Measurements from ENCODE around the gene TTC34.
"Not testable (repeated sequence)": the region's sequence is repeated elsewhere in the genome, so short reads cannot be mapped to it uniquely, and the experiment has no call there.

TTC34 gene

DNA sequence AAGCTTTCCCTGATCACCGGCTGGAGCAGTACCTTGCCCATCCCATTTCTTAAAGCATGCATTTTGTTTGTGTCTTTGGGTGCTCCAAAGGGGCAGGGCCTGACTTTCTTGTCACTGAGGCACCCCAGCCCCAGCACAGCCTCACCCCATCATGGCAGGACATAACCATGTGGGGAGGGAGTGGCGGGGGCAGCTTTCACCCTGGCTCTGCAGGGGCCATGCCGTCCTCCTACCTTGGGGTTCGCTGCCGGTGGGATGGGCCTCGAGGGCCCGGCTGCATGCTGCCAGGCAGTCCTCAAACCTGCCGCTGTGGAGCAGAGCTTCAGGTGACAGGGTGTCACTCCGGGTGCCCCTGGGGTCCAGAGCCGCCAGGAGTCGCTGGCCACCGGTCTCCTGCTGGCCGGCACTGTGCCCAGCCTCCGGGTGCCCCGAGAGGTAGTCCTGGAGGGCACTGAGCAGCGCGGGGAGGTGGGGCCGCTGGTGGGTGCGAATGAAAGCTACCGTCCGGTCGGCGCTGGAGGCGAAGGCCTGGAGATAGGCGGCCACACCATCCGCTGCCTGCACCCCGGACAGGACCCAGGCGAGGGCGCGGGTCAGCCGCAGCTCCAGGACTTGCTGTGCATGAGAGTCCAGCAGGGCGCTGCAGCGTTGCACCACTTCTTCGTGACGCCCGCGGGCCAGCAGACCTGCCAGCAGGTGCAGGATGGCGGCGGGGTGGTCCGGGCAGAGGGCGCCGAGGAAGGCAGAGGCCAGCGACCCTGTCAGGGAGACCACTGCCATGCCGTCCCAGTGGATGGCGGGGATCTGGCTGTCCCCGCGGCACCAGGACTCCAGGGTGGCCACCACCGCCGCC is 1.5 kb downstream of the TTC34 start:
- no peak for DNase-seq (ENCODE audit: low read depth in 2 of 2, low spot score in 1 of 2)

DNA sequence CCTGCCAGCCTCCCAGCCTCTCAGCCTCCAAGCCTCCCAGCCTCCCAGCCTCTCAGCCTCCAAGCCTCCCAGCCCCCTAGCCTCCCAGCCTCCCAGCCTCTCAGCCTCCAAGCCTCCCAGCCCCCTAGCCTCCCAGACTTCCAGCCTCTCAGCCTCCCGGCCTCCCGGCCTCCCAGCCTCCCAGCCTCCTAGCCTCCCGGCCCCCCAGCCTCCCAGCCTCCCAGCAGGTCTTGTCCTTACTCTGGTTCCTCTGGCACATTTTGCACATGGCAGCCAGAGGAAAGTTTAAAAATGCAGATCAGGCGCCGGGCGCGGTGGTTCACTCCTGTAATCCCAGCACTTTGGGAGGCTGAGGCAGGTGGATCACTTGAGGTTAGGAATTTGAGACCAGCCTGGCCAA is 2.5 kb downstream of the TTC34 start:
- not testable (repeated sequence) for DNase-seq (ENCODE audit: low read depth in 2 of 2, low spot score in 1 of 2)

DNA sequence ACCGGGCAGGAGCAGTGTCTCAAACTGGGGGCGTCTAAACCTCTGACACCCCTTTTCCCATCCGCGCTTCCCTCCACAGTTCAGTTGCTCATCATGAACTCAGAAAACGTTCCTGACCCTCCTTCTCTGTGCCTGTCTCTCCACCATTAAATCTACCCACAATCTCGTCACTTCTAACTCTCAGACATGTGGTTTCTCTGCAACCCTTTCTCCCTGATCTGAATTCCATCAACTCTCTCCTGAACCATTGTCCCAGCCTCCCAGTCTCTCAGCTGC is 3.8 kb downstream of the TTC34 start:
- DNase-seq (ENCODE audit: low read depth in 2 of 2, low spot score in 1 of 2) = no peak

DNA sequence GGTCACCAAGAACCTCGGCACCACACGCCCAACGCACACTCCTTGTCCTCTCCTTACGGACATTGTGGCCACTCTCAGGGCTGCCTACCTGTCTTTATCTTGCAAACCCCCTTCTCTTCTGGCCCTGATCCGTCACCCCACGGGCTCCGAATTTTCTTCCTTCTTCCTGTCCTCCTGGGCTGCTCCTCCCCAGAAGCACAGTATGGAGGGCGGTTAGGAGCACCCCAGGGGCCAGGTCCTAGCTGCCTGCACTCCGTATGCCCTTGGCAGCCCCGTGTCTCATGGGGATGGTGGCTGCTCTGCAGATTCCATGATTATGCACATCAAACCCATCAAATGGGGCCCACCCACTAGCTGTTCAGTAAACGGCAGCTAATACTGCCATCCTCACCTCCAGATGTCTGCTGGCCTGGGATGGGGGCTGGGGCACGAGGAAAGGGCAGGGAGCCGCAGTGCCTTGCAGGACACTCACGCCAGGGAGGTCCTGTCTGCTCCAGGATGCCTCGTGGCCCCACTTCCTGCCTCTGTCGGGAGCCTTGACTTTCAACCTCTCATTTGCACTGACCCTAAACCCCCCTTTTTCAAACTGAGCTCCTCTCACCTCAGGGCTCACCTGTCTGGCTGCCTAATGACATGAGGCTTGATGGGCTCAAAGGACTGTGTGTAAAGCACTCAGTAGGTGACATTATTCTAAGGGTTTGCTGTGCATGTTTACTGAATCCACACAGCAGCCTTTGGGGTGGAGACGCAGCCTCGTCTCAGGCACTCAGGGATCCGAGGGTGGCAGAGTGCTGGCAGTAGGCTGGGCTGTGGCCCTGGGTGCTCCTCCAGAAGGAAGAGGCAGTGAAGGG is 4.4 kb downstream of the TTC34 start:
- DNase-seq (ENCODE audit: low read depth in 2 of 2, low spot score in 1 of 2) = no peak

DNA sequence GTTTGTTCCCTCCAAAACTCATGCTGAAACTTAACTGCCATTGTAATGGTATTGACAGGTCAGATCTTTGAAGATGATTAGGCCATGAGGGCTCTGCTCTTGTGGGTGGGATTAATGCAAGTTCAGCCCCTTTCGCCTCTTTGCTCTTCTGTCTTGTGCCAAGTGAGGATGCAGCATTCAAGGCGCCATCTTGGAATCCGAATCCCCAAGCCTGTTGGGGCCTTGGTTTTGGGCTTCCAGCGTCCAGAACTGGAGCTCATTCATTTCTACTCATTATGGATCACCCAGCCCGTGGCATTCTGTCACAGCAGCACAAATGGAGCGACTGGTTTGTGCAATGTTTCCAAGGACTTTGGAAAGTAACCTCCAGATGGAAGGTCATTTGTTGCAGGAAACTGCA is 5.6 kb downstream of the TTC34 start:
- no peak for DNase-seq (ENCODE audit: low read depth in 2 of 2, low spot score in 1 of 2)

DNA sequence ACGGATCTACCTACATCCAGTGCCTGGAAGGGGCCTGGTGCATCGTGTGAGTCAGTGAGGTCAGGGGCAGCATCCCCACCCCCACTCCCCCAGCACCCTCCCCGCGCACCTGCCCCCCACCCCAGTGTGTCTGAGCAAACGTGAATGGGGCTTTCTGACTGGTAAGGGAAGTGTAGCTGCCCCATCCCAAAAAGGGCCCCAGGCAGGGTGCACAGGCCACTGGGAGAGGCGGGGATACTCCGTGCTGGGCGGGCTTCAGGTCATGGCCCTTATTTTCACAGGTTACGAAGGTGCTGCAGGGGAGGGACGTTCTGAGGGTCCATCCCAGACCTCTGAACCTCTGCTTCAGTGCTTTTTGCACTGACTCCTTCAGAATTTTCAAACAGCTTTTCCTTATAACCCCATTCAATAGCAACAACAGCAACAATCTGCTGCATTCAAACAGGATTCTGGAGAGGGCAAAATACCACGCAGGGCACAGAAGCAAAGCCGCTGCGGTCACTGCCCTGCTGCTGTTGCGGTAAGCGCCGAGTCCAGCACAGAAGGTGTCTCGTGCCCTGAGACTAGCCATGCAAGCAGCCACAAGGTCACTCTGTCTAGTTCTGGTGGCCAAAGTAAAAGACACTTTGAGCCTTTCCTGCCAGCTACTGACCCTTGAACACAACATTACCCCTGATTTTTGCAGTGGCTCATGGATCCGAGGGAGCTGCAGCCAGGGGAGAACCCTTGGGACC is 10.3 kb downstream of the TTC34 start:
- no peak for DNase-seq (ENCODE audit: low read depth in 2 of 2, low spot score in 1 of 2)

DNA sequence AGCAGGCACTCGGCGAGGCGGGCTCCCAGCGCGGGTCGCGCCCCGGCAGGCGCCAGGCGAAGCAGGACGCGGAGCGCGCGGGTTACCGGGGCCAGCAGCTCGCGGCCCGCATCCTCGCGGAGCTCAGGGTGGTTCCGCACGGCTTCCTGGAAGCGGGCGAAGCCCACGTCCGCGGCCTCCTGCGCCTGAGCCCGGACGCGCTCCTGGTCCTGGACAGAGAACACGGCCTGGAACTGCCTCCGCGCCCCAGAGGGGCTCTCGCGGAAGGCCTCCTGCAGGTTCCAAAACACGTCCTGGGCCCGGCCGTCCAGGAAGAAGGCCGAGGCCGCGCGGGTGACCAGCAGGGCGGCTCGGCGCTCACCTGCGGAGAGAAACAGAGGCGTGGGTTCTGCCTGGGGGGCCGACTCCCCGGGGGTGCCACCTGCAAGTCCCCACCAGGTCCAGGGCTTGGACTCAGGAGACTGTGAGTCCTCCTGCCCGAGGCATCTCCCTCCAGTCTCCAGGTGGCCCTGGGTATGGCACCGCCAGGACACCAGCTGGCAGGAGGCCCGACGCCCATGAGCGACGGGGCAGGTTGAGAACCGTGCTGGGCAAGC is 11.4 kb downstream of the TTC34 start:
- DNase-seq (ENCODE audit: low read depth in 2 of 2, low spot score in 1 of 2) = no peak

DNA sequence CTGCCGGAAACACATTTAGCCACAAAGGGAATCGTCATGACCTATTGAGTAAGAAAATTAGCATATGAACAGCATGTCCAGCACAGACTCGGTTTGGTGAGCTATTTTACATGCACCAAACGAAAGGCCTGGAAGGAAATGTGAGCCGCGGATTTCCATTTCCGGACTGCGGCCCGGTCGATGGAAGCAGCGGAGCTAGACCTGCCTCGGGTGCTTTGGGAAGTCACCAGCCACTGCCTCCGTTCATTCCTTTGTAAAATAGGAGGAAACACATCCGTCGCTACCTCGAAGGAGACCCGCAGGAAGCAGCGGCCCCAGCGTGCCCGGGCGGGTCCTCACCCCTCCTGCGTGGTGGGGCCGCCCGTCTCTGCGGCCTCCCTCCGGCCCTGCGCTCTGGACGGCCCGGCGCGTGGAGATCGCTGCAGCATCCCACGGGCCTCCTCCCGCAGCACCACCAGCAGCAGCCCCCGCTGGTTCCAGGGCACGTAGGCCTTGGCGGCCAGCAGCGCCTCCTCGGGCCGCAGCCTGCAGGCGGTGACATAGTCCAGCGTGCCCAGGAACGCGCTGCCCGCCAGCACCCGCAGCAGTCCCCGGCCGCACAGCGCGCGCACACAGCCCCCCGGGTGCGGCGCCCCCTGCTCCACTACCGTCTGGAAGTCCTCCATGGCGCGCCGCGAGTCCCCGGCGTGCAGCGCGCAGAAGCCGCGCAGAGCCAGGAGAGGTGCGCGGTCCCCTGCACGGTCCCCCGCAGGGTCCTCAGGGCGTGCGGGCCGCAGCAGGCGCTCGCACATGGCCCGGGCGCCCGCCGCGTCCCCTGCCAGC is 12.1 kb downstream of the TTC34 start:
- no peak for DNase-seq (ENCODE audit: low read depth in 2 of 2, low spot score in 1 of 2)

DNA sequence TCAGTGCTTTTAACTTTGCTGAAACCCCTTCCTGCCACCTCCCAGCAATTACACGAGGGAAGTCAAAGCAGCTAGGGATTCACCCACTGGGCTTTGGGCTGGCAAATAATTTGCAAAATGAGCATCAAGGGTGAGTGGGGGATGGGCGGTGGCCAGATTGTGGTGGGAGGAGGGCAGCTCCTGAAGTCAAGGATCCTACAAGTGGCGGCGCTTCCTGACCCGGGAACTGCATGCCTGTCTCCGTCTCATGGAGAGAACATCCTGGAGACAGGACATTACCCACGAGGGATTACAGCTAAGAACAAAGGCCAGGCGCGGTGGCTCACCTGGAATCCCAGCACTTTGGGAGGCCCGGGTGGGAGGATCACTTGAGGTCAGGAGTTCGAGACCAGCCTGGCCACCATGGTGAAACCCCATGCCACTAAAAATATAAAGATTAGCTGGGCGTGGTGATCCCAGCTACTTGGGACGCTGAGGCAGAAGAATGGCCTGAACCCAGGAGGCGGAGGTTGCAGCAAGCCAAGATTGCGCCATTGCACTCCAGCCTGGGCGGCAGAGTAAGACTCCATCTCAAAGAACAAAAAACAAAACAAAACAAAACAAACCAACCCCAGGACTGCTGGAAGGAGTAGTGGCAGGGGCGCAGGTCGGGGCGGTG is 12.9 kb downstream of the TTC34 start:
- no peak for DNase-seq (ENCODE audit: low read depth in 2 of 2, low spot score in 1 of 2)

DNA sequence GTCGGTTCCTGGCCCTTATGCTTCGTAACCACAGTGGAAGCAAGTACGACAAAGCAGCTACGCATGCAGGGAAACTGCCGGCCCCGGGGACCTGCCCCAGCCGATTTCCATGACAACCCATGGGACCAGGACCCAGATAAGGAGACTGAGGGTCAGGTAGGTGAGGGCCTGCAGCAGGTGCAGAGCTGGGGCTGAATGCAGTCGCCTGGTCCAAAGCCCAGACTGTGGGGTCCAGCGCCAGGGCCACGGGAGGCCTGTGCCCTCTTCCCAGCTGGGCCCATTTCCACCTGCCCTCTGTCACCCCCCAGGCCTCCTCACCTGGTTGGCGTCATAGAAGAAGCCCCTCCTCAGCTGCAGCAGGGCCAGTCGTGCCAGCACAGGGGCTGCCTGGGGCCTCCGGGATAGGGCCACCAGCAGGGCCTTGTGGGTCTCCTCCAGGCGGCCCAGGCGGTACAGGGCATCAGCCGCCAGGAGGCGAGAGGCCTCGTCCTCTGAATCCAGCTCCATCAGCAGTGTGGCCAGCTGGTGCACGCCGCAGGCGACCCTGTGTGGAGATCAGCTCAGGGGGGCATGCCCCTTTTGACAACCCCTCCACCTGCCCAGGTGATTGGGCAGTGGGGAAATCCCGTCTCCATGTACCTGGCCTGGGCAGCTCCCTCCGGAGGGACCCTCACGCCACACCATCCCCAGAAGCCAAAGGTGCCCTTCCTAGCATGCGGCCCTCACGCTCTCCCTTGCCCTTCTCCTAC is 14.2 kb downstream of the TTC34 start:
- DNase-seq (ENCODE audit: low read depth in 2 of 2, low spot score in 1 of 2) = no peak

DNA sequence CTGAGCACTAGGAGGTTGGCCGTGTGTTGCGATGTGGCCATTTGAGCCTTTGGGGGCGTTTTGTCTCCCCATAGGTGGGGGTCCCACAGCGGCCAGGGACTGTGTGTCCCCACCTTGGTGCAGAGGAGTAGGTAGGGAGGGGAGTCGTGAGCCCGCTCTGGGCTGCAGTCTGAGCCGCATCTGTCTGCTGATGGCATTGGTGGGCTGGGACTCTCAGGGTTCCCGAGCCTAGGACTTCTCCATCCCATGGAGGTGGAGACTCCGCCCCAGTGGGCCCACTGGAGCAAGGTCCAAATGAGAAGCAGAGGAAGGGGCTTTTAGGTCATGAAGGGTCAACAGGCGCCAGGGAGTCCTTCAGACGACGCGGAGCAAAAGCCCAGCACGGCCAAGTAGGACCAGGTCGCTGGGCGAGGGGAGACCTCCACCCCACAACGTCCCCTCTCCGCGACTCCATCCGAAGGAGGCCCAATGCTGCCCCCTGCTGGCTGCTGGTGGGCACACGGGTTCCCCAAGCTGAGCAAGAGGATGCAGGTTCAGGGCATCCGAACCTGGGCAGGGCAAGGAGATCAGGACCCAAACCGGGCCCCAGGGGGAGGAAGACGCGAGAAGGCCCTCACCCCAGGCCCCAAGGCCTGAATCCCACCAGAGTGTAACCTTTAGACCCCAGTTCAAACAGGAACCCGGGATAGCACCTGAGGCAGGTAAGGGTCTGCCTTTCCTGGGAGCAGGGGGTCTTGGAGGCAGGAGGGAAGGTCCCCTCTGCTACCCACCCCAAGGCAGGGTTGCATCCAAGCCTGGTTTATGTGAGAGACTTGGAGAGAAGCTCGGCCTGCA is 14.9 kb downstream of the TTC34 start:
- DNase-seq (ENCODE audit: low read depth in 2 of 2, low spot score in 1 of 2) = peak; percentile 33 to 63

DNA sequence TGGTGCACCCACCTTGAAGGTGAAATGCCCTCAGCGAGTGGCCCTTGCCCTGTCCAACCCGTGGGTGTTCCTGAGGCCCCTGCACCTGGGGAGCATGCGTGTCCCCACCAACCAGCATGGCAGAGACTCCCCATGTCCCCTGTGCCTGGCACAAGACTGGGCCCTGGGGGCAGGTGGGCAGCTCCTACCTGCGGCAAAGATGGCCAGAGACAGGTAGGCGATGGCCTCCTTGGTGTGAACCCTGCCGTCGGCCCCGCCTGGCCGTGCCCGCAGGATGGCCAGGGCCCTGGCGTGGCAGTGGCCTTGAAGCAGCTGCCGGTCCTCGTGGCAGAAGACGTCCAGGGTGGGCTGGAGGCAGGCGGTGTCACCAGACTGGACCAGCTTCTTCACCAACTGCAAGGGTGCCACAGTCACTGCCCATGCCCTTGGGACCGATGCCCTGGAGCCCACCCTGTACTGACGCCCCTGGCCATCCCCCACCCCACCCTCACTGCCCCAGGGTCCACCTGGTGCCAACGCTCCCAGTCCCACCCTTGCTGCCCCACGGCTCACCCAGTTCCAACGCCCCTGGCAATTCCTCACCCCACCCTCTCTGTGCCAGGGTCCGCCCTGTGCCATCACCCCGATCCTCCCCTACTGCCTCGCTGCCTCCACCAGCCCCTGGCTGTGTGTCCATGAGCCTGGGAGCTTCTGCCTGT is 15.7 kb downstream of the TTC34 start:
- DNase-seq (ENCODE audit: low read depth in 2 of 2, low spot score in 1 of 2) = no peak

DNA sequence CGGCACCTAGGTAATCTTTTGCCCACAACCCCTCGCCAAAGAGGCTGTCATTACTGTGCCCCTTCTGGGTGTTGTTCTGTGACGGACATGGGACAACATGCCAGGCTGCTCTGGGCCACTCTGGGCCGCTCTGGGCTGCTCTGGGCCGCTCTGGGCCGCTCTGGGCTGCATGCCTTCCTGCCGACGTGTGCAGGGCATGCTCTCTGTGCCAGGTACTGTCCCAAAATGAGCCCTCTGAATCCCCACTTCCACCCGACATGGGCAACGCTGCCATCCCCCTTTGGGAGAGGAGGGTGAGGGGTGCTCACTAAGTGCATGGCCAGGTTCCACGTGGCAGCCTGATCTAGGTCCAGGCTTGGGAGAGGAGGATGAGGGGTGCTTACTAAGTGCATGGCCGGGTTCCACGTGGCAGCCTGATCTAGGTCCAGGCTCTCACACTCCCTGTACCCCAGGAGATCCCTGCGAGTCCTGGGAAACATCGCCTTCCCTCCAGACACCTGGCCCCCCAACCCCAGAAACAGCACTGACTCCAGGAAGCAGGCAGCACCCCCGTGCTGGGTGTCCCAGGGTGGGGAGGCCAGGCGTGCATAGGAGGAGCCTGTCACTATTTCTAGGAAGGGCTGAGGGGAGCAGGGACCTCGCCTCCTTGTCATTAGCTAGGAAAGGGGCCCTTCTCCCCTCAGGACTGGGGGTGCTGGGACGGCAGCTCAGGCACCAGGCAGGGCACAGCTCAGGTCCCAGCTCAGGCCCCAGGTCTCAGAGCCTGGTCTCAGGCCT is 16.5 kb downstream of the TTC34 start:
- no peak for DNase-seq (ENCODE audit: low read depth in 2 of 2, low spot score in 1 of 2)

DNA sequence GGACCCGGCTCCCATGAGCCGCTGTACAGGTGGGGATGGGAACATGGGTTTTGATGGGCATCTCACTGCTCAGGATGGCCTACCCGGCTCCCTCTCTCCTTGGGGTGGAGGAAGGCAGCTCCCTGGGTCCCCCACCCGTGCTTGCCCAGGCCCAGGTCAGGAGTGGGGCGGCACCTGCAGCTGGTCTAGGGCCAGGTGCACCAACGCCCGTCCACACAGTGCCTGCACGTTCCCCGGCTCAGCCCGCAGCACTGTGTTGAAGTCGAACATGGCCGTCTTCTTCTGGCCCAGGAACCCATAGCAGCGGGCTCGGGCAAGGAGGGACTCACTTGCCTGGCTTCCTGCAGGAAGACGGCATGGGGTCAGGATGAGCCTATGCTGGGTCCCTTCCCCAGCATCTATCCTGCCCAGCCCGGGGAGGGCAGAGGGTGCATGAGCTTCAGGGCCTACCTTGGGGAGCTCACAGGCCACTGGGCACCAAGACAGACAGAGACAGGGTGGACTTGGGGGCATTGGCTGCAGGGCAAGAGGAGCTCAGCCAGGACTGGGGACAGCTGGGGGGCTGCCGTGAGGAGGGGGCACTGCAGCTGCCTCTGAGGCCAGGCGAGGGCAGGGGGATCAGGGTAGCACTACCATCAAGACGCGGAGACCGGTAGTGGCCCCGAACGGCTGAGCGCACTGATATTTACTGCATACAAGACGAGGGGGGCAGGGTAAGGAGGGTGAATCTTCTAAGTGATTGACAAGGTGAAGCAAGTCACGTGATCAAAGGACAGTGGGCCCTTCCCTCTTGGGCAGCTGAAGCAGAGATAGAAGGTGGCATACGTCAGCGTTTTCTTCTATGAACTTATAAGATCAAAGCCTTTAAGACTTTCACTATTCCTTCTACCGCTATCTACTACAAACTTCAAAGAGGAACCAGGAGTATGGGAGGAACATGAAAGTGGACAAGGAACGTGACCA is 17.8 kb downstream of the TTC34 start:
- DNase-seq (ENCODE audit: low read depth in 2 of 2, low spot score in 1 of 2) = no peak

DNA sequence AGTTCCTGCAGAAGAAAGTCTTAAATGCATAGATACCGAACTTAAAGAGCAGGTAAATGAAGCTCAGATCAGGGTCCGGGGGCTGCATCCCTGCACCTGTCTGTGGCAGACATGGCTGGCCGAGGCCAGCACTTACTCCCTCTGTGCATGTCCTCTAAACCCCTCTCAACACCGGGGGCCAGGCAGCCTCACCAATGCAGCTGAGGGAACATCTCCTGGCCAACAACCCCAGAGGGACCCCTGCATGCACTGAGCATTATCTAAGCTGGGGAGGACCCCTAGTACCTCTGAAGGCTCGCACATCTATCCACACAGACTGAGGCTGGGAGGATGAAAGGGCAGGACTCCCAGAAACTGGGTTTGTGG is 18.4 kb downstream of the TTC34 start:
- DNase-seq (ENCODE audit: low read depth in 2 of 2, low spot score in 1 of 2) = no peak

DNA sequence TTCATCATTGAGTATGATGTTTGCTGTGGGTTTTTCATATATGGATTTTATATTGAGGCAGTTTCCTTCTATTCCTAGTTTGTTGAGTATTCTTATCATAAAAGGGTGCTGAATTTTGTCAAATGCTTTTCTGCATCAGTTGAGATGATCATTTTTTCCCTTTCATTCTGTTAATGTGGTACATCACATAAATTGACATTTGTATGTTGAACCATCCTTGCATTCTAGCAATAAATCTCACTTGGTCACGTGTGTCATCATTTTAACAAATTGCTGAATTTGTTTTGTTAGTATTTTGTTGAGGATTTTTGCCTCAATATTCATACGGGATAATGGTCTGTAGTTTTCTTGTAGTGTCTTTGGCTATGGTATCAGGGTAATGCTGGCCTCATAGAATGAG is 19.9 kb downstream of the TTC34 start:
- DNase-seq (ENCODE audit: low read depth in 2 of 2, low spot score in 1 of 2) = no peak

Measured in stimulated activated CD8-positive, alpha-beta memory T cell treated with anti-CD3 and anti-CD28 coated beads, Interleukin-4, amount 100 ng/mL, for 4 hours (primary cell).